ENCODE measurements around the gene DNASE1L1.
A peak's percentile ranks its signal among the peaks of the same experiment; 100 is the strongest.

The DNASE1L1 gene, protein sequence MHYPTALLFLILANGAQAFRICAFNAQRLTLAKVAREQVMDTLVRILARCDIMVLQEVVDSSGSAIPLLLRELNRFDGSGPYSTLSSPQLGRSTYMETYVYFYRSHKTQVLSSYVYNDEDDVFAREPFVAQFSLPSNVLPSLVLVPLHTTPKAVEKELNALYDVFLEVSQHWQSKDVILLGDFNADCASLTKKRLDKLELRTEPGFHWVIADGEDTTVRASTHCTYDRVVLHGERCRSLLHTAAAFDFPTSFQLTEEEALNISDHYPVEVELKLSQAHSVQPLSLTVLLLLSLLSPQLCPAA

DNA sequence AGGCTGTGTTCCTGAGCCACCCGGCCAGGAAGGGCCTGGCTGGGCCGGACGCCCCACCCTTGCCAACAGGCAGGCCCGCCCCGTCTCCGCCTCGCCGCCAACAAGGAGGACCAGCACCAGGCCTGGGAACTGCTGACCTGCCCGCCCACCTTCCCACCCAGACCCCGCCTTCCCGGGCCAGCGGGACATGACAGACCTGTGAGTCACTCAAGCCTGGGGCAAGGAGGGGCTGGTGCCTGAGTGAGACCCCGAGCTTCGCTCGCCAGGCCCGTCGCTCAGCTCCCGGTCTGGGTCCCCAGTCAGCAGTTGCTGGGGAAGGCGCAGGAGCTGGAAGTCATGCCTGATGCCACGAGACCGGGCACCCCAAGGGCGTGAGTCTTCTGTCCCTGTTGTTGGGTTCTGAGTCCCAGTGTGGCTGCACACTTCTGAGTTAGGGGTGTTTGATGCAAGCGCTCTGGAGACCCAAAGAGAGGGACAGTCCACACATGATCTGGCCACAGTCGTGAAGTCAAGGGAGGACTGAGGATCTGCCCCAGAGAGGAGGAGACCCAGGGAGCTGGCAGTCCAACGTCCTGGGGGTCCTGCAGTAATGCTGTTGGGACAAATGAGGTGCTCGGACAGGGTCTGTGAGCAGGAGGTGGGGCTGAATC, at the start of gene DNASE1L1:
Gene DNASE1L1, minus strand, starts transcription at position 33 of the 650 bp plus-strand sequence. CDS start 3,686 bp downstream, outside the sequence.
- no peak for DNase-seq

DNA sequence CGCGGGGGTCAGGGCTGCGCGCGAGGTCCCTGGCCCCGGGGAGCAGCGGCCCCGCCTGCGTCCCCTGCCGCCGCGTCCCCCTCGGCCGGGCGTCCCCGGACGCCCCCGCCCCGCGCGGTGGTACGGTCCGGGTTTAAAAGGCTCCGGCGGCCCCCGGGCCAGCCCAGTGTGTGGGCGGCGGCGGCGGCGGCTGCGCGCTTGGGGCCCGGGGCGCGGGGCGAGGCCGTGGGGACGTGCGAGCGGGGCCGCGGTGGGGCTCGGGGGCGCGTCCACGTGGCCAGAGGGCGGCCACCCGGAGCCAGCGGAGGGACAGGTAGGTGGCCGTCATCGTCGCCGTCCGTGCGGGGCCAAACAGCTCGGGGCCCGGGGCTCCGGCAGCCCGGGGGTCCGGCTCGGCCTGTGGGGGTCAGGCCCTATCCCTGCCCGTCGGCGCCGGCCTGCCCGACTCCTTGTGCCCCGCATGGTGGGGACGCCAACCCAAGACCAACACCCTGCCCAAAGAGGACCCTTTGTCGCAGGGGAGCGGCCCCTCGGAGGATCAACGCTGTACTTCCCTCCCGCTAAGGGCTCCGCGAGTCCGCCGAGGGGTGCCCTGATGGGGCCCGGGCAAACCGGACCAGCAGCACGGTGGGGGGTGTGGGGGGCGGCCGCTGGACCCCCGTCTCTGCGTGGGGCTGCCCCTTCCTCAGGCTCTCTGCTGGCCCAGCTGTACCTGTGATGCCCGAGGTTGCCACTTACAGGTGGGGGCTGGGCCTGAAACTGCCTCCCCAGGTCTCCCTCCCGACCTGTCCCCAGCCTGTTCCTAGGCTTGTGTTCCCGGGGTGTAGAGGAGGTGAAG, 49.3 kb upstream of the DNASE1L1 start, which contains the start of gene PLXNA3:
Gene PLXNA3, plus strand, starts transcription at position 166 of the 838 bp plus-strand sequence. CDS start 1,903 bp downstream, outside the sequence.
- peak in 1 of 2 experiments; percentile 5 for DNase-seq

GRCh38 chrX:154457491-154458115, 48.5 kb upstream of the DNASE1L1 start:
- DNase-seq: peak in 1 of 2 experiments; percentile 29

DNA sequence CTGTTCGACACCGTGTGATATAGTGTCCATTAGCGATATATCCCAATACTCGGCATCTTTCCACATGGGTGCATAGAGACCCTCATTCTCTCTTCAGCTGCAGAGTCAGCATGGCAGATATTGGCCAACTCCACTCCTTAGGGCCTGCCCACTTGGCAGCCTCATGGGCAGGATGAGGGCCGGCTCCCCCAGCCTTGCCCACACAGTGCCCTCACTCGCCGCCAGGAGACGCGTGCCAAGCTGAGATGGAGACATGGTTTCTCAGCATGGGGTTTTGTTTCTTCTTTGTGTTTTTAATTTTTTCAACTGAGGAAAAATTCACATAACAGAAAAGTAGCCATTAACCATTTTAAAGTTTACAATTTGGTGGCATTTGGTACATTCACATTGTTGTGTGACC, 43.8 kb upstream of the DNASE1L1 start:
- DNase-seq: no peak

GRCh38 chrX:154450312-154450711, 41.3 kb upstream of the DNASE1L1 start:
- no peak for DNase-seq

GRCh38 chrX:154449618-154450017, 40.6 kb upstream of the DNASE1L1 start:
- no peak for DNase-seq

- DNase-seq: no peak
Observed at GRCh38 chrX:154448484-154448883, 39.4 kb upstream of the DNASE1L1 start.

DNA sequence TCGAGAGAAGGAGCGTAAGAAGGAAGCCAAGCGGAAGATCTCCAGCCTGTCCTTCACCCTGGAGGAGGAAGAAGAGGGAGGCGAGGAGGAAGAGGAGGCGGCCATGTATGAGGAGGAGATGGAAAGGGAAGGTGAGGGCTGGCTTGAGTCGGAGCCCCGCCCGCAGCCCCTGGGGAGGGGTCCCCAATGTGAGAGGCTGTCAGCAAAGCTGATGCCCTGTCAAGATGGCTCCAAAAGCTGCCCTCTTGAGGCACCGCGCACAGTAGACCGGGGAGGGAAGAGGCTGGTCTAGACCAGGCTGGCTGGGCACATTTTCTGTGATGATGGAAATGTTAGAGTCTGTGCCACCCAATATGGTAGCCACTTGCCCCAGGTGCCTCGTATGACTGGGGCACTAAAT, 37.4 kb upstream of the DNASE1L1 start:
- DNase-seq: no peak

- DNase-seq: no peak
Observed at GRCh38 chrX:154445776-154446175, 36.7 kb upstream of the DNASE1L1 start.

DNA sequence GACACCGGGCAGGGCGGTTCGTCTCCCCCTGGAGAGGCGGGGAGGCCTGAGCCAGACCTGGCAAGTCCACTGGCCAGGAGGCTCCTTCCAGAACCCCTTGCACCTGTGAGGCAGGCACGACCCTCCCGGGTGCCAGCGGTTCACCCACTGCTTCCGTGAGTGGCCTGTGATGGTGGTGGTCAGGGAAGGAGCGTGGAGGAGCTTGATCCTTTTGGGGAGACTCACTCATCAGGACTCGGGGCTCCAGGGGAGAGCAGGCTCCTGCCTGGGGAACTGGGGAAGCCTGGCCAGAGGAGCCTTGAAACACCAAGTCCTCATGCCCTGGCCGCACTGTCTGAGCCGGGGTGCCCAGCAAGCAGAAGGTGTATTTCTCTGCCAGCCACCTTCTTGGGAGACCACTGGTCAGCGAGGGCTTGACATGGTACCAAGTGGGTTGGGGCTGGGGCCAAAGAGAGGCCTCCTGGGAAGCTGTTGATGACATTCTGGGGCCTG, 35.7 kb upstream of the DNASE1L1 start:
- no peak for DNase-seq

DNA sequence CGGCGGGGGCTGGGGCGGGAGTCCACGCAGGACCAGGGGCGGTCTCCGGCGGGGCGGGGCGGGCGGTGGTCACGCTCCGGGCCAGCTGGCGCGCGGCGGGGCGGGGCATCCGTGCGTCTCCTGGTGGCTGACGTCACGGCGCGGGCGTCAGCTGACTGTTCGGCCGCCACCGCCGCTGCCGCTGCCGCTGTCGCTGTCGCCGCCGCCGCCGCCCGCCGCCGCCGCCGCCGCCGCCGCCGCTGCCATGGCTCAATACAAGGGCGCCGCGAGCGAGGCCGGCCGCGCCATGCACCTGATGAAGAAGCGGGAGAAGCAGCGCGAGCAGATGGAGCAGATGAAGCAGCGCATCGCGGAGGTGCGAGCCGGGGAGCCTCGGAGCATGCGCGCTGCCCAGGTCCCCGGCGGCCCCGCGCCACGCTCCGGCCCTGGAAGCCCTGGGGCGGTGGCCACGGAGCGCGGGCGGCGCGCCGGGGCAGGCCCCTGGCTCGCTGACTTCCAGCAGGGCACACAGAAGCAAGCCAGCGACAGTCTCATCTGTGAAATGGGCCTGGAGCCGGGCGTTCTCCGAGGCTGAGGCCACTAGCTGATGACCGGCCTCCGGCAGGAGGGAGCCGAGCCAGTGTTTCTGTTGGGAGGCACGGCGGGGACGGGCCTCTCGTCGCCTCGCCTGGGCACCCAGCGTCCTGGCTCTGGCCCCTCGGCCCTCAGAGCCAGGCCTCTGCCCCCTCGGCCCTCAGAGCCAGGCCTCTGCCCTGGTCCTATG, 35.1 kb upstream of the DNASE1L1 start, which contains the start of gene FAM50A:
Gene FAM50A, plus strand, starts transcription at position 150 of the 763 bp plus-strand sequence. Its CDS starts 95 bp downstream, at position 245.
- peak; percentile 39 to 84 for DNase-seq

DNA sequence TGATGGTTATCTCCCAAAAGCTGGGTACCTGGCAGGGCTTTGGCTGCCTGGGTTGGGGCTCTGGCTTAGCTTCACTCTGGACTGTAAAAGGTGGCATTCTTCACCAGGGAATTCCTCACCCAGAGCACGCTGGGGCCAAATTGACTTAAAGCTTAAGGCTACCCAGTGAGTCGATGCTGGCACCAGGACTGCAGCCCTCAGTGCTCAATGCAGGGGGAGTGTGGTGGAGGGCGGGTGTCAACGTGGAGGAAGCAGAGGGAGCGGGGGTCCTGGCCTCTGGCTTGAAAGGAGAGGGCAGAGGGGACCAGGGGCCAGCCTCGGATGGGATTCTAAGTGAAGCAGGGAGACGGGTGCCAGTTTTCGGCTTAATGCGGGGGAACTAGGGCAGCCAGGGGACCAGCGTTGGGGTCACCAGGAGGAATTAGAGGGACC, 34.4 kb upstream of the DNASE1L1 start:
- DNase-seq: no peak

- no peak for DNase-seq
Observed at GRCh38 chrX:154441984-154442707, 33.1 kb upstream of the DNASE1L1 start.

GRCh38 chrX:154441564-154441963, 32.5 kb upstream of the DNASE1L1 start:
- no peak for DNase-seq

- DNase-seq: no peak
Observed at GRCh38 chrX:154440623-154441357, 31.7 kb upstream of the DNASE1L1 start.

GRCh38 chrX:154439841-154440240, 30.8 kb upstream of the DNASE1L1 start:
- DNase-seq: no peak

GRCh38 chrX:154437971-154438893, 29.2 kb upstream of the DNASE1L1 start:
- DNase-seq: no peak

GRCh38 chrX:154436983-154437752, 28.1 kb upstream of the DNASE1L1 start, which contains the start of gene GDI1:
TSS of gene GDI1 (plus strand) at chrX:154437154. CDS start at chrX:154437255, 101 bp downstream.
- DNase-seq: peak; percentile 43 to 66
